ENCODE results near the gene KSR1.

DNA sequence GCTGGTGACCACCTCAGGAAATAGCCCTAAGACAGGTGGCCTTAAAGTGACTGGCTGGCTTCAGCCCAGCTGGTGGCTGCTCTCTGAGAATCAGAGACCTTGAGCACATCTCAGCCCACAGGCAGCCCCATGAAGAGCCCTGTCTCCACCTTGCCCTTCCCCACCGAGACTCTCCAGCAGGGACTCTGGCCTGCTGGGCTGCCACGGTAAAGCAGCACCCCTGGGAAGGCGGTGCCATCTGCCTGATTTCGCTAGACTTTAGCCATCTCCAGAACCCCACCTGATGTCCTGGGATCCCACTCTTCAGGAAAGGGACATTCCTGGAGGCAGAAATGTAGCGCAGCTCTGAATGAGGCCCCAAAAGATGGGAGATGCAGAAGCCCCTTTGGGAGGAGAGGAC, 129.5 kb downstream of the KSR1 start:
- TF ChIP-seq, protein P1, sequence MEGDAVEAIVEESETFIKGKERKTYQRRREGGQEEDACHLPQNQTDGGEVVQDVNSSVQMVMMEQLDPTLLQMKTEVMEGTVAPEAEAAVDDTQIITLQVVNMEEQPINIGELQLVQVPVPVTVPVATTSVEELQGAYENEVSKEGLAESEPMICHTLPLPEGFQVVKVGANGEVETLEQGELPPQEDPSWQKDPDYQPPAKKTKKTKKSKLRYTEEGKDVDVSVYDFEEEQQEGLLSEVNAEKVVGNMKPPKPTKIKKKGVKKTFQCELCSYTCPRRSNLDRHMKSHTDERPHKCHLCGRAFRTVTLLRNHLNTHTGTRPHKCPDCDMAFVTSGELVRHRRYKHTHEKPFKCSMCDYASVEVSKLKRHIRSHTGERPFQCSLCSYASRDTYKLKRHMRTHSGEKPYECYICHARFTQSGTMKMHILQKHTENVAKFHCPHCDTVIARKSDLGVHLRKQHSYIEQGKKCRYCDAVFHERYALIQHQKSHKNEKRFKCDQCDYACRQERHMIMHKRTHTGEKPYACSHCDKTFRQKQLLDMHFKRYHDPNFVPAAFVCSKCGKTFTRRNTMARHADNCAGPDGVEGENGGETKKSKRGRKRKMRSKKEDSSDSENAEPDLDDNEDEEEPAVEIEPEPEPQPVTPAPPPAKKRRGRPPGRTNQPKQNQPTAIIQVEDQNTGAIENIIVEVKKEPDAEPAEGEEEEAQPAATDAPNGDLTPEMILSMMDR (IDR thresholded peaks at IDR 0.05) = no peak
- TF ChIP-seq POLR2A (IDR thresholded peaks at IDR 0.05) = no peak

Measured in Peyer's patch (tissue), 4 donors.